ENCODE data around the gene DBNDD1.

Gene DBNDD1

GRCh38 chr16:89966756-89967155, 52.5 kb downstream of the DBNDD1 start:
- DNase-seq (ENCODE audit: low read depth) = no peak
- TF ChIP-seq MYC (IDR thresholded peaks at IDR 0.05; ENCODE audit: low read depth, low read length) (no peak), POLR2A (IDR thresholded peaks at IDR 0.05; ENCODE audit: extremely low read depth, insufficient read length) (no peak), CTCF (IDR thresholded peaks at IDR 0.05; ENCODE audit: low read depth, low read length) (no peak)
- TF ChIP-seq, protein P1, sequence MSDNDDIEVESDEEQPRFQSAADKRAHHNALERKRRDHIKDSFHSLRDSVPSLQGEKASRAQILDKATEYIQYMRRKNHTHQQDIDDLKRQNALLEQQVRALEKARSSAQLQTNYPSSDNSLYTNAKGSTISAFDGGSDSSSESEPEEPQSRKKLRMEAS (IDR thresholded peaks at IDR 0.05; ENCODE audit: low read depth, low read length) = no peak
- H3K4me3 ChIP-seq (ENCODE audit: low read depth, low read length) = no peak overlapping the region

- TF ChIP-seq, protein P1 (IDR thresholded peaks at IDR 0.05; ENCODE audit: low read depth, low read length) = no peak
- TF ChIP-seq MYC (IDR thresholded peaks at IDR 0.05; ENCODE audit: low read depth, low read length) = no peak
- TF ChIP-seq CTCF (IDR thresholded peaks at IDR 0.05; ENCODE audit: low read depth, low read length) = no peak
- TF ChIP-seq POLR2A (IDR thresholded peaks at IDR 0.05; ENCODE audit: extremely low read depth, insufficient read length) = no peak
- H3K4me3 ChIP-seq (ENCODE audit: low read depth, low read length) = no peak overlapping the region
- DNase-seq (ENCODE audit: low read depth) = no peak
Measured at GRCh38 chr16:89965447-89966225, 53.6 kb downstream of the DBNDD1 start.

DNA sequence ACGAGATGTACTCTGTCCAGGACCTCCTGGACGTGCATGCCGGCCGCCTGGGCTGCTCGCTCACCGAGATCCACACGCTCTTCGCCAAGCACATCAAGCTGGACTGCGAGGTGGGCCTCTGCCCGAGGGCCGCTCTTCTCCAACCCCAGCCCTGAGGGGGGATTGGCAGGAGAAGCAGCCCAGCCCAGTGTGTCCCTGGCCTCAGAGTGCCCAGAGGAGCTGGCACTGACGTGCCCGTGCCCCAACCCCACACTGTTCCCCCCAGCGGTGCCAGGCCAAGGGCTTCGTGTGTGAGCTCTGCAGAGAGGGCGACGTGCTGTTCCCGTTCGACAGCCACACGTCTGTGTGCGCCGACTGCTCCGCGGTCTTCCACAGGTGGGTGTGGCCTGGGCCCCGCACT, 55.1 kb downstream of the DBNDD1 start:
- no peak overlapping the region for H3K4me3 ChIP-seq (ENCODE audit: low read depth, low read length)
- TF ChIP-seq, protein P1 (IDR thresholded peaks at IDR 0.05; ENCODE audit: low read depth, low read length) = no peak
- no peak for DNase-seq (ENCODE audit: low read depth)

- TF ChIP-seq MYC (IDR thresholded peaks at IDR 0.05; ENCODE audit: low read depth, low read length) = no peak
- TF ChIP-seq, protein P1 (IDR thresholded peaks at IDR 0.05; ENCODE audit: low read depth, low read length) = no peak
- no peak for TF ChIP-seq CTCF (IDR thresholded peaks at IDR 0.05; ENCODE audit: low read depth, low read length)
- no peak for TF ChIP-seq POLR2A (IDR thresholded peaks at IDR 0.05; ENCODE audit: extremely low read depth, insufficient read length)
Measured at GRCh38 chr16:89962754-89963498, 56.3 kb downstream of the DBNDD1 start.

GRCh38 chr16:89961920-89962319, 57.3 kb downstream of the DBNDD1 start:
- DNase-seq (ENCODE audit: low read depth) = no peak
- TF ChIP-seq CTCF (IDR thresholded peaks at IDR 0.05; ENCODE audit: low read depth, low read length) = no peak
- TF ChIP-seq, protein P1 (IDR thresholded peaks at IDR 0.05; ENCODE audit: low read depth, low read length) = no peak
- no peak for TF ChIP-seq POLR2A (IDR thresholded peaks at IDR 0.05; ENCODE audit: extremely low read depth, insufficient read length)
- TF ChIP-seq MYC (IDR thresholded peaks at IDR 0.05; ENCODE audit: low read depth, low read length) = no peak
- no peak overlapping the region for H3K4me3 ChIP-seq (ENCODE audit: low read depth, low read length)

More at GRCh38 chr16:89962754-89963498, 56.3 kb downstream of the DBNDD1 start:
- H3K4me3 ChIP-seq (ENCODE audit: low read depth, low read length) = no peak overlapping the region
- DNase-seq (ENCODE audit: low read depth) = no peak

- TF ChIP-seq, protein P1 (IDR thresholded peaks at IDR 0.05; ENCODE audit: low read depth, low read length) = no peak
- TF ChIP-seq MYC (IDR thresholded peaks at IDR 0.05; ENCODE audit: low read depth, low read length) = no peak
- TF ChIP-seq POLR2A (IDR thresholded peaks at IDR 0.05; ENCODE audit: extremely low read depth, insufficient read length) = no peak
- TF ChIP-seq CTCF (IDR thresholded peaks at IDR 0.05; ENCODE audit: low read depth, low read length) = no peak
- DNase-seq (ENCODE audit: low read depth) = no peak
- H3K4me3 ChIP-seq (ENCODE audit: low read depth, low read length) = no peak overlapping the region
Measured at GRCh38 chr16:89960966-89961365, 58.3 kb downstream of the DBNDD1 start.

Data from NB4 (cell line).